ENCODE data around the gene MS4A8.
"Not testable (repeated sequence)": the region's sequence is repeated elsewhere in the genome, so short reads cannot be mapped to it uniquely, and the experiment has no call there.

MS4A8 gene

DNA sequence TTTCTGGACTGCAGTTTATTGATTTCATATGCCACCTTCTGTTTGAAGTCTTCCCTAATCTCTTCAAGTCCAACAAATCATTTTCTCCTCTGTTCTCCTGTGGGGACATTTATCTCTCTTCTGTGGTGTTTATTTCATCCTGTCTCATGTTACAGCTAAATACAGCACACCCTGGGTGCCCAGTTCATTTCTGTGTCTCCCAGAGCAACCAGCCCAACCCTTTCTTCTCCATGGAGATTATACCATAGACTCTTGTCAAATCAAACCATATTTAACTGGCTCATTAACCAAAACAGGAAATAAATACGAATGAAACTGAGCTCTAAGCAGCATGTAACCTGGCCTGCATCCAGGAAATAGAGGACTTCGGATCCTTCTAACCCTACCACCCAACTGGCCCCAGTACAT is at the start of gene MS4A8:
Gene MS4A8, plus strand, starts transcription at position 329 of the 408 bp plus-strand sequence. CDS start 1,249 bp downstream, outside the sequence.
- no peak for DNase-seq (ENCODE audit: low spot score)

DNA sequence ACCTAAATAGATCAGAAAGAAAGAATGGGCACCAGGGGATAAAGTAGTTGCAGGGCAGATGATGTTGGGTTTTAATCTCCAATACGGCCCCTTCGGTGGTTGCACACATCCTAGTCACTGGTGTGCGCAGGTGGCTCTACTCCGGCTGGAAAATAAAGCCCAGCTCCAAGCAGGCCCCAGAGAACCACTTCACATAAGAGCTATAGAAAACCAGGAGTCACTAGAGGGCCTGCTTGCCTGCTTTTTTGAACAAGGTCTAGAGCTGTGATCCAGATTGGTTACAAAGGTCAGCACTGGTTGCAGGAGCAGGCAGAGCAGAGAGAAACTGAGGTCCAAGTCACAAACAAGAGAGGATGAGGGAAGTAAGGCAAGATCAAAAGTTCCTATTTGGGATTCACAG is 41.5 kb upstream of the MS4A8 start:
- no peak for DNase-seq (ENCODE audit: low spot score)

- DNase-seq (ENCODE audit: low spot score) = no peak
Observed at GRCh38 chr11:60658409-60658808, 41.0 kb upstream of the MS4A8 start.

DNA sequence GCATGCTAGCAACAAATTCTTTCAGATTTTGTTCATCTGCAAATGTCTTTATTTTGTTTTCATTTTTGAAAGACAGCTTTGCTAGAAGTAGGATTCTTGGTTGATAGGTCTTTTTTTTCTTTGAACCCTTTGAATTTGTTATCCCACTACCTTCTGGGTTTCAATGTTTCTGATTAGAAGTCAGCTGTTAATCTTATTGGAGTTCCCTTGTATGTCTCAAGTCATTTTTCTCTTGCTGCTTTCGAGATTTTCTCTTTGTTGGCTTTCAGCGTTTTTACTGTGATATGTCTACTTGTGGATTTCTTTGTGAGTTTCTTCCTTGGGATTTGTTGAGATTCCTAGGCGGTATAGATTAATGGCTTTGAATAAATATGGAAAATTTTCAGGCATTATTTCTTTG is 27.2 kb upstream of the MS4A8 start:
- DNase-seq (ENCODE audit: low spot score) = no peak

- not testable (repeated sequence) for DNase-seq (ENCODE audit: low spot score)
Observed at GRCh38 chr11:60678231-60678630, 21.2 kb upstream of the MS4A8 start.

DNA sequence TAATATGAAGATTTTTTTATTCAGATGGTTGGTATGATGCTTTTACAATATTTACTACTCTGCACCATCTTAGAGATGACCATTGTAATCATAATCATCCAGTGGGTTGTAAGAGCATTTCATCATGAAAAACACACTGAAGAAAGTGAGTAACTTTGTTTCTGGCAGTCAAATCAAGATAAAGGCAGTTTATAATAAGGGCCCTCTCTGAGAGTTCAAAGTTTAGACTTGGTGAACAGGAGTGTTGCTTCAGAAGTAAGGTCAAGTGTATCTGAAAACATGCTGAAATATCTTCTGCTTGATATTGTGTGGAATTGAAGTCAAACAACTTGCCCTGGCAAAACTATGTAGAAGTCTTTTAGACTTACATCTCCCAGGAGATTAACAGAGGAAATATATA is 19.5 kb upstream of the MS4A8 start:
- no peak for DNase-seq (ENCODE audit: low spot score)

DNA sequence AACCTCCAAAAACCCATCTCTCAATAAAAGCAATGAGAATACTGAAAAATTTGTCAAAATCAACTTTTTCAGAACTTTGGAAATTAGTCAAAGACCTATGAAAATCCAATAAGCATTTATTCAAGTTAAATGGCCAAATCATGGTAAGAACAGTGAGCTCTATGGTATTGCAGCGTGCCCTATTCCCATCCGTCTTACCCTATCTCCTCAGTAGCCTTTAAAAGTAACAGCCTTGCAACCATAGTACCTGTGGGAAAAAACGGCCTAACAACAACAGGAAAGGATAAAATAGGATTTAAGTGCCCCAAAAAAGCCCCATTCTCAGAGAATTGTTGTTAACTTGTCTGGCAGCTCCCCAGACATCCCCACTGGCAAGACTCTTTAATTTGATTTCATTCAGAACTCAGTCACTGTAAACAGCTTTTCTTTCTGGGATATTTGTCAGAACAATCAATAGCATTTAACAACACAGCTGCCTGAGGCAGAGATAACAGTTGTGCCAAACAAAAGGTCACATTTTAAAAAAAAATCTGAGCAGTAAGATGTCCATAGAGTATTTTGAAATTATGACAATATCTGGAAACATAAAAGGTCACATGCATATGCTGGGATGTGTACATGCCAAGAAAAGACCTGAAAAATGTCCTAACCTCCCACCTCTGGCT is 18.8 kb upstream of the MS4A8 start:
- DNase-seq (ENCODE audit: low spot score) = no peak

- not testable (repeated sequence) for DNase-seq (ENCODE audit: low spot score)
Observed at GRCh38 chr11:60684541-60684848, 14.9 kb upstream of the MS4A8 start.

- DNase-seq (ENCODE audit: low spot score) = no peak
Observed at GRCh38 chr11:60691661-60692060, 7.8 kb upstream of the MS4A8 start.

- no peak for DNase-seq (ENCODE audit: low spot score)
Observed at GRCh38 chr11:60699936-60700335, 524 bp downstream of the MS4A8 start.

DNA sequence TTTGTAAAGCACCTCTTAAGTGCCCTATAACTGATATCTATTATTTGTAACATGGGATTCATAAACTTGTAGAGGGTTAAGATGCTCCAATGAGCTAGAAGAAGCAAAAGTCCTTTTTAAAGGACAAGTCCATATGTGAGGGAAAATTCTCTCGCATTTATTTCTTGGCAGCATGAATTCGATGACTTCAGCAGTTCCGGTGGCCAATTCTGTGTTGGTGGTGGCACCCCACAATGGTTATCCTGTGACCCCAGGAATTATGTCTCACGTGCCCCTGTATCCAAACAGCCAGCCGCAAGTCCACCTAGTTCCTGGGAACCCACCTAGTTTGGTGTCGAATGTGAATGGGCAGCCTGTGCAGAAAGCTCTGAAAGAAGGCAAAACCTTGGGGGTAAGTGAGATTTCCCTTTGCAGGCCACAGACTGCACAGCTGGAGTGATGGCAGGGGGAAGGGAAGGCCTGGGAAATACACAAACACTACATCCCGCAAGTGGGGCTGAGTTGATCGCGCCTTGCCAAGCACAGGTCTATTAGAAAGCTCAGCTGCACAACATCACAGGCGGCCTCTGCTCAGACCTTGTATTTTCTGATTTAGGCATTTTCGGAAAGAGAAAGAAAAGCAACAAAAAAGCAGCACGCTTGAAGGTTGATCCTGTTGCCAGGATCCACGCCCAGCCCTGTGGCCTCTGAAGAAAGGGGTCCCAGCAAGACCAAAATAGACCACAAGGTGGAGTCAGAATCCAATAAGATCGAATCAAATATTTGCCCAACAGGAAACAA is 1.5 kb downstream of the MS4A8 start:
- peak; percentile 5 for DNase-seq (ENCODE audit: low spot score)

- DNase-seq (ENCODE audit: low spot score) = no peak
Observed at GRCh38 chr11:60701469-60701818, 2.0 kb downstream of the MS4A8 start.

GRCh38 chr11:60703374-60703773 is 4.0 kb downstream of the MS4A8 start:
- no peak for DNase-seq (ENCODE audit: low spot score)

- DNase-seq (ENCODE audit: low spot score) = no peak
Observed at GRCh38 chr11:60705895-60706294, 6.5 kb downstream of the MS4A8 start.

- no peak for DNase-seq (ENCODE audit: low spot score)
Observed at GRCh38 chr11:60706931-60707330, 7.5 kb downstream of the MS4A8 start.

- DNase-seq (ENCODE audit: low spot score) = no peak
Observed at GRCh38 chr11:60710482-60710881, 11.1 kb downstream of the MS4A8 start.

DNA sequence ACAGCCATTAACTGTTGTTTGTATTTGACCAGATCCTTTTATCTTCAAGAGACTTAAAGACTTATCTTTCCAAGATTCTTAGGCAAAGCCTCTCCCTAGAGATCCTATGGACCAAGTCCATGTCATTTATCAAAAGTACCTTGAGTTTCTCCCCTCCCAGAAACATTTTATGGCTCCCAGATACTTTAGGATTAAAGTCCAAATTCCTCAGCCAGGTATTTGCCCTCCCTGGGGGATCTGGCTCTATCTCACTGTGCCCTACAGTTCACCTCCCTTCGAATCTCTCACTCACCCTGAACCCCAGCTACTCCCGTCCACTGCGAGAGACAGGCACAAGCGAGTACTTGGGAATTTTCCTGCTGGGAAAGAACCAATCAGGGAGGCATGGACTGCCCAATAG is 11.9 kb downstream of the MS4A8 start:
- DNase-seq (ENCODE audit: low spot score) = no peak

DNA sequence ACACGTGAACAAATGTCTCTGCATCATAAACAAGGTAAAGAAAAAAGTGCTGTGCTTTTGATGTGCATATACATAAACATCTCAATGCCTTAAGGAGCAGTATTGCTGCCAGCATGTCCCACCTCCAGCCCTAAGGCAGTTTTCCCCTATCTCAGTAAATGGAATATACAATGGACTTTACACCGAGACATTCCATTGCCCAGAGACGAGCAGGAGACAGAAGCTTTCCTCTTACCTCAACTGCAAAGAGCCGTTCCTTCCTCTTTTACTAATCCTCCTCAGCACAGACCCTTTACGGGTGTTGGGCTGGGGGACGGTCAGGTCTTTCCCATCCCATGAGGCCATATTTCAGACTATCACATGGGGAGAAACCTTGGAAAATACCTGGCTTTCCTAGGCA is 14.0 kb downstream of the MS4A8 start:
- DNase-seq (ENCODE audit: low spot score) = not testable (repeated sequence)

DNA sequence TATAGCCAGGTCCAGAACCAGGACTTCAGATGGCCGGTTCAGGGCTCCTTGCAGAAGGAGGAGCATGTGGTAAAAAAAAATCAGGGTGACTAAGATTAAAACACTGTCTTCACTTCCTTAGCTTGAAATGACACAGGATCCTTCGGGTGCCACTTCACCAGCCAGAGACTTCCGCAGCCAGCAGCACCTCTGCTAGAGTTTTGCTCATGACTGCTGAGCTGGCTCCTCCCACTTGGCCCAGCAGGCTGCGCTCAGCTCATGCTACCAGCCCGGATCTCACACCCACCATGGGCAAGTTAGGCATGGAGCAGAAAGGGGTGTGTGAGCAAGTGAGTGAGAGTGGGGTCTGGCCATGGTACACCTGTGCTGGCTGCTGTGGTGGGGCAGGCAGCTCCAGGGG is 18.5 kb downstream of the MS4A8 start:
- no peak for DNase-seq (ENCODE audit: low spot score)

DNA sequence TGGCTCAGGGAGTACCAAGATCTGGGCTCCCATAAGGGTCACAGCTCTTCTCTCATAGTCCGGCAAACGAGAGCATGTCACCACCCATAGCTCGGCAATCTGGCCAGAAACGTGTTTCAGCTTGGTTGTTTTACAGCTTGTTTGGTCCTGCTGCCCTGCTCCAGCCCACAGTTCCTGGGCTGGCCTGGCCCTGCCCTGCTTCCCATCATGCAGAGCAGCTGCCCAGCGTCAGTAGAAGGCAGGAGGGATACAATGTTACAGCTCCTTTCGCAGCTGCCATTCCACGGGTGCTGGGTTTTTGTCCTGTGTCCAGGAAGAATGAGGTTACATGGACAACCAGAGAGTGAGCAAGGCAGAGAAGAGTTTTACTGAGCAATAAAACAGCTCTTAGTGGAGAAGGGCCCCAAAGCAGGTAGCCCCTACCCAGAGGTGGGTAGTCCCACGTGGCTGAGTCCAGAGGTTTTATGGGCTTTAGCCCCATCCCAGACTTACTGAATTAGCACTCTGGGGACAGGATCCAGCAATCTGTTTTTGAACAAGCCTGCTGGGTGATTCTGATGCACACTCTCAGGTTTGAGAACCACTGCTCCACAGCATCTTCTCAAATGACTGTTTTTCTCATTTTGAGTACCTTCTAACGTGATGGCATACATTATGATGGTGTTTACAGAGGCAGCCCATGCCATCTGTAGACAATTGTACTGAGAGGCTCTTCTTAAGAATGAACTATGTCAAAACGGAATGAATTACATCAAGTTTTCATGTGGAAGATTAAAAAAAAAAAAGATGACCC is 19.3 kb downstream of the MS4A8 start:
- no peak for DNase-seq (ENCODE audit: low spot score)

DNA sequence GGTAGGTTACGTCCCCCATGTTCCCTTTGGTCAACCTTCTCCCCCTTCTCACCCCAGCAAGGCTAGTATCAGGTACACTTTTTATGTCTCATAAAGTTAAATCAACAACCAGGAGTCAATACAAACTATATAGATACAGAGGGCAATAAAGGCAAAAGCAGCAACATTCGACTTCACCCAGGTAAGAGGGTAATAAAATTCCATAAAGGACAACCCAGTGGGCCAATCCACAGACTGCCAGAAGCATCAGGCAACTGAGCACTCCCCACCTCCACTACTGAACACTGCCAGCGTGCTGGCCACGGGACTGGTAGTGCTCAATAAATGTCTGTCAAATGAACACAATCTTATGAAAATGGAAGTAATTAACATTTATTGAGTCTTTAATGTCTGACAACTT is 20.0 kb downstream of the MS4A8 start:
- no peak for DNase-seq (ENCODE audit: low spot score)

DNA sequence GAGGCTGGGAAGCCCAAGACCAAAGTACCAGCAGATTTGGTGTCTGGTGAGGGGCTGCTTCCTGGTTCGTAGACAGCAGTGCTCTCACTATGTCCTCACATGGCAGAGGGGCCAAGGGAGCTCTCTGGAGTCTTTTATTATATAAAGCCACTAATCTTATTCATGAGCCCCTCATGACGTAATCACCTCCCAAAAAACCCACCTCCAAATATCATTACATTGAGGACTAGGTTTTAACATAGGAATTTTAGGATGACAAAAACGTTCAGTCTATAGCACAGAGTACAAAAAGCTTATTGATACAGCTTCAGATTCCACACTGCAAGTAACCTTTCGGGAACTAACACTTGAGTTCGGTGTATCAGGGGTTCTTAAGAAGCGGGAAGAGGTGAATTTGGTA is 21.0 kb downstream of the MS4A8 start:
- no peak for DNase-seq (ENCODE audit: low spot score)

GRCh38 chr11:60724420-60724819 is 25.0 kb downstream of the MS4A8 start, which contains the start of gene MS4A18:
TSS of gene MS4A18 (plus strand) at chr11:60724720.
- no peak for DNase-seq (ENCODE audit: low spot score)
